H1 (cell line): ENCODE data around the gene MAP3K6. TPM values are rescaled to one million over a fixed set of nuclear protein-coding genes. Genes with fewer than 3 reads are reported as not detected.

ENCODE experiments used
- ATF2 ChIP-seq: IDR thresholded peaks from 2 replicates; pipeline ENCODE4 v1.6.1; 2012; ENCODE audit warnings: low read length, inconsistent platforms
- CBX5 ChIP-seq: fragments of 300-800, 300-1000 bp; sonication (generic); IDR thresholded peaks from 2 replicates; pipeline ENCODE4 v1.7.1; 2016; ENCODE audit warnings: antibody characterized with exemption, low read length, low read depth
- HDAC6 ChIP-seq: IDR thresholded peaks from one replicate; pipeline ENCODE4 v1.7.1; 2012; ENCODE audit warnings: low read depth, mild to moderate bottlenecking, inconsistent platforms, low read length, moderate library complexity
- SIX5 ChIP-seq: IDR thresholded peaks from 2 replicates; pipeline ENCODE4 v1.6.1; 2011; ENCODE audit warnings: mild to moderate bottlenecking, low read depth, low read length
- SUZ12 ChIP-seq: fragments of 200-600 bp; sonication (generic); IDR thresholded peaks from 2 replicates; pipeline ENCODE4 v1.6.1; 2012; ENCODE audit warnings: mild to moderate bottlenecking, inconsistent platforms, low read length, moderate library complexity, mixed read lengths
- polyA plus RNA-seq, 7 experiments: library from polyadenylated mRNA; depleted of rRNA in 3 of 7; stranded (reverse) in 5 of 7; unstranded in 2 of 7; fragments of >200 nt in 5 of 7; fragments of 200-250 nt in 2 of 7; gene quantifications; 1 replicate in 5 of 7; 2 replicates in 1 of 7; 4 replicates in 1 of 7; pipeline versions ENCODE4 v1.2.1 to v1.2.3, GENCODE V29; 2011 to 2013; ENCODE audit warnings: missing spikeins in 2 of 7, mixed read lengths in 2 of 7
- total RNA-seq: library from RNA; stranded (reverse); fragmentation: NEBNext Ultra II Directional; extraction: Animal tissue kit (Norgen Biotek cat#: 25700); gene quantifications from 2 replicates; pipeline ENCODE4 v1.2.1, GENCODE V29; 2021

MAP3K6 gene
- total and polyA plus RNA-seq, 2 of the 8 experiments (the other 6 are each of a cell fraction or from before 2014, with no cell fraction given) = 7.4 to 7.6 TPM

GRCh38 chr1:27355683-27356082 is 11.1 kb downstream of the MAP3K6 start (continued):
- no peak for TF ChIP-seq CBX5
- TF ChIP-seq HDAC6 = no peak
- TF ChIP-seq SUZ12 = no peak
- no peak for TF ChIP-seq ATF2
- no peak for TF ChIP-seq SIX5
- TF ChIP-seq, all 59 proteins: peak for 0
